HepG2 (cell line): Measurements from ENCODE around the gene PAIP2. TPM values are rescaled to one million over a fixed set of nuclear protein-coding genes. Genes with fewer than 3 reads are reported as not detected.

Source experiments
- CAMTA2 ChIP-seq: sonication (generic); formaldehyde crosslinking; IDR thresholded peaks from 2 replicates; pipeline ENCODE4 v1.4.0; 2020; ENCODE audit warnings: mild to moderate bottlenecking, missing genetic modification reagents, borderline replicate concordance
- FOXK1 ChIP-seq: sonication (generic); formaldehyde crosslinking; IDR thresholded peaks from 2 replicates; pipeline ENCODE4 v1.4.0; 2020; ENCODE audit warnings: low read depth, missing genetic modification reagents, borderline replicate concordance
- HMGXB3 ChIP-seq: sonication (generic); formaldehyde crosslinking; IDR thresholded peaks from 2 replicates; pipeline ENCODE4 v1.4.0; 2020; ENCODE audit warnings: missing genetic modification reagents, borderline replicate concordance
- HOXA3 ChIP-seq: sonication (generic); formaldehyde crosslinking; IDR thresholded peaks from 2 replicates; pipeline ENCODE4 v1.5.0; 2020; ENCODE audit warnings: missing genetic modification reagents
- IKZF1 ChIP-seq: fragments of 450-650 bp; IDR thresholded peaks from 2 replicates; pipeline ENCODE4 v1.7.1; 2016
- KAT8 ChIP-seq: IDR thresholded peaks from 2 replicates; pipeline ENCODE4 v1.6.1; 2016; ENCODE audit warnings: missing genetic modification reagents, missing compliant biosample characterization
- KLF11 ChIP-seq: IDR thresholded peaks from 2 replicates; pipeline ENCODE4 v1.6.1; 2016; ENCODE audit warnings: missing compliant biosample characterization
- MAZ ChIP-seq, 2 experiments: sonication (generic) in 1 of 2; formaldehyde crosslinking in 1 of 2; IDR thresholded peaks; 2 replicates each; pipeline versions ENCODE4 v1.5.0 to v1.6.1; 2012 to 2020; ENCODE audit warnings: low read depth in 2 of 2, mild to moderate bottlenecking in 2 of 2, borderline replicate concordance in 1 of 2, improper control_type of control experiment in 1 of 2, low read length in 1 of 2, missing genetic modification reagents in 1 of 2, moderate library complexity in 1 of 2
- MTF2 ChIP-seq: sonication (generic); formaldehyde crosslinking; IDR thresholded peaks from 2 replicates; pipeline ENCODE4 v1.5.0; 2020; ENCODE audit warnings: missing genetic modification reagents, borderline replicate concordance
- POGZ ChIP-seq: sonication (generic); formaldehyde crosslinking; IDR thresholded peaks from 2 replicates; pipeline ENCODE4 v1.4.0; 2020; ENCODE audit warnings: mild to moderate bottlenecking, missing genetic modification reagents
- RBM22 ChIP-seq: fragments of 200-400 bp; formaldehyde crosslinking; optimal IDR thresholded peaks from 2 replicates; pipeline ENCODE3; 2017; ENCODE audit warnings: mild to moderate bottlenecking, low read length, moderate library complexity
- SIN3A ChIP-seq: IDR thresholded peaks from 2 replicates; pipeline ENCODE4 v1.6.1; 2011; ENCODE audit warnings: low read depth, mild to moderate bottlenecking, control low read depth, low read length, borderline replicate concordance
- ZNF256 ChIP-seq: sonication (generic); formaldehyde crosslinking; conservative IDR thresholded peaks from 2 replicates; pipeline ENCODE4 v1.4.0; 2020; ENCODE audit warnings: missing genetic modification reagents
- ZNF276 ChIP-seq: sonication (generic); formaldehyde crosslinking; IDR thresholded peaks from 2 replicates; pipeline ENCODE4 v1.4.0; 2020; ENCODE audit warnings: mild to moderate bottlenecking, low read depth, missing genetic modification reagents
- ZNF451 ChIP-seq: sonication (generic); formaldehyde crosslinking; IDR thresholded peaks from 2 replicates; pipeline ENCODE4 v1.5.0; 2020; ENCODE audit warnings: mild to moderate bottlenecking, missing genetic modification reagents
- ZNF547 ChIP-seq: sonication (generic); formaldehyde crosslinking; IDR thresholded peaks from 2 replicates; pipeline ENCODE4 v1.5.1; 2020; ENCODE audit warnings: mild to moderate bottlenecking, missing genetic modification reagents
- ZNF564 ChIP-seq: sonication (generic); formaldehyde crosslinking; IDR thresholded peaks from 2 replicates; pipeline ENCODE4 v1.8.1; 2023; ENCODE audit warnings: mild to moderate bottlenecking, missing genetic modification reagents
- ZNF788 ChIP-seq: sonication (generic); formaldehyde crosslinking; IDR thresholded peaks from 2 replicates; pipeline ENCODE4 v1.5.0; 2020; ENCODE audit warnings: mild to moderate bottlenecking, missing genetic modification reagents, borderline replicate concordance
- ZNF850 ChIP-seq: sonication (generic); formaldehyde crosslinking; conservative IDR thresholded peaks from 2 replicates; pipeline ENCODE4 v1.9.0; 2021; ENCODE audit warnings: mild to moderate bottlenecking, missing genetic modification reagents
- polyA plus RNA-seq, 8 experiments: library from polyadenylated mRNA; depleted of rRNA in 3 of 8; stranded (reverse) in 7 of 8; unstranded in 1 of 8; fragments of >200 nt; fragmentation: Illumina TruSeq in 4 of 8; extraction: Trizol in 4 of 8; gene quantifications; 2 replicates each; pipeline versions ENCODE4 v1.2.1 to v1.2.3, GENCODE V29; 2011 to 2016; ENCODE audit warnings: low read depth in 4 of 8, missing spikeins in 1 of 8, mixed read lengths in 1 of 8; ENCODE audit not compliant: insufficient read depth in 1 of 8
- total RNA-seq, 5 experiments: library from RNA; depleted of rRNA; stranded (reverse); fragments of >200 nt; fragmentation: Illumina TruSeq; extraction: Trizol; gene quantifications; 2 replicates each; pipeline ENCODE4 v1.2.3, GENCODE V29; 2016; ENCODE audit warnings: low read depth in 1 of 5
- TF ChIP-seq, protein P1 (sequence below): sonication (generic); formaldehyde crosslinking; IDR thresholded peaks from 2 replicates; pipeline ENCODE4 v1.5.0; 2020; ENCODE audit warnings: mild to moderate bottlenecking, low read depth, missing genetic modification reagents, borderline replicate concordance

The PAIP2 gene
- total and polyA plus RNA-seq, 2 of the 13 experiments (the other 11 are each of a cell fraction or from before 2014, with no cell fraction given) = 61.5 to 76.3 TPM

GRCh38 chr5:139388198-139388821, 46.7 kb downstream of the PAIP2 start (continued):
- peak; percentile 34; the same call in 1 of the 2 replicates for TF ChIP-seq KAT8
- TF ChIP-seq HOXA3 (CRISPR knock-in tag) = peak; percentile 57; the same call in 1 of the 2 replicates
- peak; percentile 27; the same call in 1 of the 2 replicates for TF ChIP-seq MAZ (IDR thresholded peaks at IDR 0.05; ENCODE audit: borderline replicate concordance, low read depth, low read length)
- peak; percentile 60; the same call in 1 of the 2 replicates for TF ChIP-seq MAZ (CRISPR knock-in tag; IDR thresholded peaks at IDR 0.05; ENCODE audit: low read depth)
- no peak for TF ChIP-seq ZNF850
- no peak for TF ChIP-seq IKZF1
- TF ChIP-seq ZNF451 (CRISPR knock-in tag) = no peak; the same call in 1 of the 2 replicates
- TF ChIP-seq ZNF276 (CRISPR knock-in tag) = no peak
- TF ChIP-seq, protein P1, sequence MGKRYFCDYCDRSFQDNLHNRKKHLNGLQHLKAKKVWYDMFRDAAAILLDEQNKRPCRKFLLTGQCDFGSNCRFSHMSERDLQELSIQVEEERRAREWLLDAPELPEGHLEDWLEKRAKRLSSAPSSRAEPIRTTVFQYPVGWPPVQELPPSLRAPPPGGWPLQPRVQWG (CRISPR knock-in tag) = no peak
- no peak for TF ChIP-seq CAMTA2 (CRISPR knock-in tag)
- no peak for TF ChIP-seq ZNF564
- peak; percentile 78; the same call in 1 of the 2 replicates for TF ChIP-seq ZNF788 (CRISPR knock-in tag)
- no peak for TF ChIP-seq KLF11 (CRISPR knock-in tag)
- TF ChIP-seq ZNF256 = no peak
- 0 out of 2 replicates have a peak, but pooled peaks have one; percentile 53 for TF ChIP-seq POGZ (CRISPR knock-in tag)
- 0 out of 2 replicates have a peak, but pooled peaks have one; percentile 19 for TF ChIP-seq ZNF547
- TF ChIP-seq RBM22 = no peak
- TF ChIP-seq HMGXB3 (CRISPR knock-in tag) = no peak; the same call in 1 of the 2 replicates
- no peak for TF ChIP-seq MTF2 (CRISPR knock-in tag)
- no peak for TF ChIP-seq SIN3A
- no peak for TF ChIP-seq FOXK1 (CRISPR knock-in tag)
